HG03354 (cell line): ENCODE data around the gene FSTL4.
"Not testable (repeated sequence)": the region's sequence is repeated elsewhere in the genome, so short reads cannot be mapped to it uniquely, and the experiment has no call there.

ENCODE experiments used
- ATAC-seq: cut with Tn5 transposase; IDR thresholded peaks from one replicate; pipeline ENCODE4 v1.9.1; 2021; ENCODE audit warnings: mild to moderate bottlenecking; ENCODE audit not compliant: unreplicated experiment, poor library complexity, severe bottlenecking

FSTL4 gene

DNA sequence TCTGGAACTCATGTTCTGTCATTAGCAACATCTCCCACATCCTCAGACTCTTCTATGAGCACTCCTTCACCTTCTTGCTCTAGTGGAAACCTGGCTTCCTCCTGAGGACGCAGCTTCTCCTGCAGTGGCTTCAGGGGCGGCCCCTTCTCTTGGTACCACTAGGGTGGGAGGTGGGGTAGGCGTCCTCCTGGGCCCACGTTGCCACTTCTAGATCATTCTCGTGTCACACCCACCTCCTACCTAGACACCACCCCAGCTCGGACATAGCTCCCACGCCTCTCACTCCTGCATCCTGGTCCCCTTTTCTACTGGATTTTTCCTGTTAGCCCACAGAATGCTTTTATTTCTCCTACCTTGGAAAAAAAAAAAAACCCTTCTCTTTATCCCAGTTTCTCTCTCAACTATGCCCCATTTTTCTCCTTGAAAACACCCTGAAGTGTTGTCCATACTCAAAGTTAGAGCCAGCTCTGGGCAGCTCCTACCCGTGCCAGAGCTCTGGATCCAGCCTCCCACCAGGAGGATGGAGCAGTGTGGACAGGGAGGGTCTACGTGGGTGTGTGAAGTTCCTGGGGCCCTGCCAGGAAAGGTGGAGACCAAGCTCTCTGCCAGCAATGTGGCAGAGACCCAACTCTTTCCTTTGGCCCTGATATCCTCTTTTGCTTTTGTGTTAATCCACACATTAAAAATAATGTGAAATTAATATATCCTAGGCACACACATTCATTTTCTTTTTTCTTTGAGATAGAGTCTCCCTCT lies 381.3 kb downstream of the FSTL4 start:
- ATAC-seq: no peak

GRCh38 chr5:133229931-133230664 lies 382.2 kb downstream of the FSTL4 start:
- ATAC-seq: no peak

DNA sequence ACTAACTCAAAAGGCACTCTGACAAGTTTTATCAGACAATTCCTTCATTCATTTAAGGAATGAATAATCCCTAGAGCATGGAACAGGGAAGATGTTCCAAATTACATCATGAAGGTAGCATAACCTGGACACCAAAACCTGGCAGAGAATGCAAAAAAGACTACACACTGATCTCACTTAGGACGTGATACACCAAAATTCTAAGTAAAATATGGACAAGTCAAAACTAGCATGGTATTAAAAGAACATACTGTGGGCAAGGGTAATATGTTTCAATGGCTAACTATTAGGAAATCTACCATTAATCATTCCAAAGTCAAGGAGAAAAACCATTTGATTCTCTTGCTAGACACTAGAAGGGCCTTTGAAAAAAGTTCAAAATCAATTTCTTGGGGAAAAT lies 384.0 kb downstream of the FSTL4 start:
- ATAC-seq: no peak

DNA sequence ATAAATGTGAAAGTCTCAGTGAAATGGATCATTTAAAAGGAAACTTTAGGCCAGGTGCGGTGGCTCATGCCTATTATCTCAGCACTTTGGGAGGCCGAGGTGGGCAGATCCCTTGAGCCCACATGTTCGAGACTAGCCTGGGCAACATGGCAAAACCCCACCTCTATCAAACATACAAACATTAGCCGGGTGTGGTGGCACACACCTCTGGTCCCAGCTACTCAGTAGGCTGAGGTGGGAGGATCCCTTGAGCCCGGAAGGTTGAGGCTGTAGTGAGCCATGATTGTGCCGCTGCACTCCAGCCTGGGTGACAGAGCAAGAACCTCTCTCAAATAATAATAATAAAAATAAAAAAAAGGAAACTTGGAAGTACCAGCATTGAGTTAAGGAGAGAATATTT lies 384.4 kb downstream of the FSTL4 start:
- no peak for ATAC-seq

GRCh38 chr5:133227082-133227481 lies 385.3 kb downstream of the FSTL4 start:
- ATAC-seq: no peak

DNA sequence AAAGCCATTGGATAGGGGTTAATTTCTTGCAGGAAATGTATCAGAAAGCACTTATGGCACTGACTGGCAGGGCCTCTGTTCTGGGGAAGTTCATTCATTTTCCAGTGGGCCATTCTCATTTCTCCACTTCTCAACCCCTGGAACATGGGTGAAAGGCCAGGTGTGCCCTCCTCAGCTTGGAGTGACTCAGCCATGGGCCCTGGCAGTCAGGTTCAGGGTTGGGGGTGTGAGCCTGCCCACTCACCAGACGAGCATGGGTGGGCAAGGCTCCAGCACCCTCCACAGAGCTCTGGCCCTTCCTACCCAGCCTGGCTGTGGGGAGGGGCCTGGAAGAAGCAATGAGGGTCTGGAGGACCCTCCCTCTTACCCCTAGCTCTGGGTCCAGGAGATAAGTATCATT lies 386.2 kb downstream of the FSTL4 start:
- no peak for ATAC-seq

- ATAC-seq: no peak
These were observed 386.6 kb downstream of the FSTL4 start for GRCh38 chr5:133225671-133226152.

DNA sequence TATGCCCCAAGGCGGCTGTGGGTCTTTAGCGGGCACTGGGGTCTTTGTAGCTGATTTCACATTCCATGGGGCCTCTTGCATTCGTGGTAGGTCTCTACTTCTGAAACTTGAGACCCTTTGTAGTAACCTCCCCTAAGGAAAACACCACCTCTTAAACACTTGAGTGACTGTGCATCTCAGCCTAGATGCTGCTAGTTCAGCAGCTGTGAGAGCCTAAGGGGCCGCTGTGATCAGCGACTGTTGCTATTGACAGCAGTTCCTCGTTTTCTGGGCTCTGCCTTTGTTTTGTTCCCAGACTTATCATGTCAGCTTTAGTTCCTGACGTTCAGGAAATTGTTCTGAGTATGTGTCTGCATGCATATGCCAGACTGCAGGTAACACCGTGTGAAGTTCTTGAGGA lies 389.4 kb downstream of the FSTL4 start:
- no peak for ATAC-seq

- no peak for ATAC-seq
These were observed 389.8 kb downstream of the FSTL4 start for GRCh38 chr5:133222521-133222920.

- ATAC-seq: no peak
These were observed 390.3 kb downstream of the FSTL4 start for GRCh38 chr5:133222040-133222439.

DNA sequence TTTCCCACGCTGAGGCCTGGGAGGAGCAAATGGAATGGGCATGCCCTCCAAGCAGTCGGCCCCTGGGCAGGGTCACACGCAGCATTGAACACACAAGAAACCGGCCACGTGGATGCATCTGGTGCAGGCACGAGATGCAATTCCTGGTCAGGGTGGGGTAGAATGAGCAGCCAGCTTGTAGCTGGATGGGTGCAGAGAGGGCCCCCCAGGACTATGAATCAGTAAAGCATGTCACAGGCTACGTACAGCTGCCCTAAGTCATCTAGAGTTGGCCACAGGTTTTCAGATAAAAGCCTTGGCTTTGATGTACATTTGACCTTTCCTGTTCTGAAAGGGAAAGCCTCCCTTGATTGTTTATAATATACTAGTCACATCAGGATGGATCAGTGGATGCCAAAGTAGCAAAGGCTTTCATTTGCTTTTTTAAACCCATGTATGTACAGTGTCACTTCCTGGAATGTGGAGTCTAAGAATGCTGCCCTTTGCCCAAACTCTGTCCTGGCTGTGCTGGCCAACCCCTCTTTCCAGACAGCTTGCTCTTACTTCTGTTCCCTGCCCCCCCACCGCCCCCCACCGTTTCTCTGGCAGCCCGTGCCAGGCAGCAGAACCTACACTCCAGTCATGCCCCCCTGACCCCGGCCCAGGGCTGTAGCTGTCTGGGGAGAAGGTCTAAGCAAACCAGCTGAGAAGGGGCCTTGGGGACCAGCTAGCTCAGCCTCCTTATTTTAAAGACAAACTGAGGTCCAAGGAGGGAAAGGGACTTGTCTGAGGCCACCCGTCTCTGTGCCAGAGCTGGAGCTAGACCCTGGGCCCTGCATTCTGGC lies 391.3 kb downstream of the FSTL4 start:
- ATAC-seq: no peak

DNA sequence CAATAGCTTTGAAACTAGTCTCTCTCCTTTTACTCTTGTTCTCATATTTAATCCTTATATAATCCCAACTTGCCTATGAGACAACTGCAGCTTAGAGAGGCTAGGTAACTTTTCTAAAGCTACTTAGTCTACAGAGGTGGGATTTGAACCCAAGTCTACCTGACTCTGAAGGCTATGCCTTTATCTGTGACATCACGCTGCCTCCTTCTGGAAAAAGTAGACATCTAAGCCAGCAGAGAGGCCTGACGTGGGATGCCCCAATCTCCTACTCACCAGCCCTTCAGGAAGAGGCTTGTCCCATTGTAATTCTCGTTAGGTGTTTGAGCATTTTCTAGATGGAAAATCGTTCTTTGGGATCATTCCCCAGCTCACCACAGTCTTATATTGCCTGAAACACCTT lies 393.0 kb downstream of the FSTL4 start:
- ATAC-seq: no peak

GRCh38 chr5:133216138-133216537 lies 396.2 kb downstream of the FSTL4 start:
- ATAC-seq: not testable (repeated sequence)

- ATAC-seq: no peak
These were observed 398.1 kb downstream of the FSTL4 start for GRCh38 chr5:133214153-133214820.

DNA sequence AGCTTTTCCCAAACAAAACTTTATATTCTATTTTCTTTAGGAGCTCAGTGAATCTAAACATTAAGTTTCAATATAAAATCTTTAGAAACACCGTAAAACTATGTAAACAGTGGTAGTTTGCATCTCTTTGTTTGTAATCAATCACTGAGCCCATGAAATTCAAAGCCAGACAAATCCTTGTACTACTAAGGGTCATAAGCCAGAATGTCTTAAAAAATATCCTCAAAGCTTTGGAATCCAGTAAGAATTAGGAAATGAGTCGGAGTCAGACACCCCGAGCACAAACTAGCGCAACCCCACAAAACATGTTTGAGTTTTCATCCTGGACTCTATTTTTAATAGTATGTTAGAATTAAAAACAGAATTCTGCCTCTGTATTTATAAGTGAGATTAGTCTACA lies 406.7 kb downstream of the FSTL4 start:
- ATAC-seq: no peak

GRCh38 chr5:133205204-133205603 lies 407.1 kb downstream of the FSTL4 start:
- ATAC-seq: no peak

DNA sequence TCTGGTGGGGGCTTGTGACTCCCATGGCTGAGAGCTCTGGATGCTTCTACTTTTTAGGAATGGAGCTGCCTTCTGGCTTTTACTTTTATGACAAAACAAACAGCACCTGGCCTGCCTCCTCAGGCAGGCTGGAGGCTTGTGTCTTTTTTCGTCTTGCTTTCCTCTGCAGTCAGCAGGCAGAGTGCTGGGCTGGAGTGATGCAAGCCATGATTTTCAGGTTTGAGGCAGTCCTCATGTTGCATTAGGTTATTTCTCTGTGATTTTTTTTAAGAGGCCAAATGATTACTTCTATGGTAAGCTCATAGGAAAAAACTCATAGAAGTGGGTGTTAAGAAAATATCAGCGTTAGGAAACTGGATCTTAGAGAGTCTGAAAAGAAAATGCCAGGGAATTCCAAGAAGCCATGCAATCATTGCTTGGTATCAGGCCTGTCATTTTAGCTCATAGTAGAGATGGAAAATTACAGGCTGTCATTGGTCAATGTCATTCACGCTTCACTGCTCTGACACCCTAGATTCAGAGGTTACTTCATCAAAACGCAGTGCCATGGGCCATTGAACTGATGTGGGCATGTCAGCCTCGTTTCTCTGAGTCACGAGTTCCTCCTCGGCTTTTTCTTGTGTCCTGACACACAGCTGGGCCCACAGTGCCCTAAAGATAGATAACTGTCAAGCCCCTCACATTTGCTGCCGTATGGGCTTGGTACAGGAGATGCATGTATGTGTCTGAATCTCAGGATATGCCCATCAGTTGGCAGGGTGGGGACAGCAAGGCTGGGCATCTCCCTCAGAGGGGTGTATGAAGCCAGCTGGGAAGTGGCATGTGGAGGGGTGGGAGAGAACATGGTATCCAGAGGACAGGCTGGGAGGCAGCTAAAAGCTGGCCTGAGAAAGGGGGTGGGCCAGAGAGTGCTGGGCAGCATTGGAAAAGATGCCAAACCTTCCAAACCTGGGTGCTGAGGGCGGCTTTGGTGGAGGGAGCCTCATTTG lies 408.7 kb downstream of the FSTL4 start:
- no peak for ATAC-seq

GRCh38 chr5:133202066-133202665 lies 410.2 kb downstream of the FSTL4 start:
- ATAC-seq: no peak
